ENCODE measurements around the gene IL17RC.

DNA sequence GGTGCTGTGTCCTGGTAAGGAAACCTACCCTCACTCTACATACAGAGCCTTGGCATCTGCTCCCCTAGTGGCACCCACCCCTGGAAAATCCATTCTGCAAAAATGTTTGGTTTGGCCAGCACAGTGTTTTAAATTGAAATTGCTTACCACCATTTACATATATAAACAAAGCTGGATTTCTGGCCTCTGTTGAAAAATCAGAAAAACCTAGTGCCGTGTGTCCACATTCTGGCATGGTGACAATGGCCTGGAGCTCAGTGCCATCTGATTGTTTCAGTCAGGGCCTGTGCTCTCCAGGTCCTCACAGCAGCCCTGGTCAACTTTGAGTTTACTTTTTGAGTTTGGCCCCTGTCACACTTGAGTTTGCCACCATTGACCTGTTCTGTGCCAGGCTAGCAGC, 2.9 kb upstream of the IL17RC start:
- TF ChIP-seq POLR2A (IDR thresholded peaks at IDR 0.05) (no peak), CTCF (IDR thresholded peaks at IDR 0.05) (no peak)

Data from Peyer's patch (tissue), 4 donors.